Mesenchymal stem cell (in vitro differentiated cells and primary cell): ENCODE results near the gene MORF4L1.

Experiments
- DNase-seq: peaks from one replicate; pipeline ENCODE4 v3.0.0-alpha.2; 2013
- H2AFZ ChIP-seq: one replicate; pipeline ENCODE4 v1.6.1; 2013; ENCODE audit warnings: low read depth, mild to moderate bottlenecking, control low read depth, inconsistent platforms, low read length, moderate library complexity
- H2AK5ac ChIP-seq: 2 replicates; pipeline ENCODE4 v1.6.1; 2013; ENCODE audit warnings: low read length, moderate library complexity, mild to moderate bottlenecking, inconsistent platforms; ENCODE audit not compliant: severe bottlenecking
- H2BK120ac ChIP-seq: one replicate; pipeline ENCODE4 v1.6.1; 2013; ENCODE audit warnings: low read depth, mild to moderate bottlenecking, inconsistent platforms, low read length, moderate library complexity
- H2BK12ac ChIP-seq, 2 experiments: one replicate each; pipeline ENCODE4 v1.6.1; 2013; ENCODE audit warnings: inconsistent platforms in 2 of 2, low read length in 2 of 2, mild to moderate bottlenecking in 2 of 2, moderate library complexity in 2 of 2, control low read depth in 1 of 2
- H2BK15ac ChIP-seq: one replicate; pipeline ENCODE4 v1.6.1; 2013; ENCODE audit warnings: mild to moderate bottlenecking, low read depth, inconsistent platforms; ENCODE audit not compliant: poor library complexity, severe bottlenecking
- H2BK5ac ChIP-seq: 2 replicates; pipeline ENCODE4 v1.6.1; 2013; ENCODE audit warnings: low read depth, mild to moderate bottlenecking, low read length, control low read depth, inconsistent platforms; ENCODE audit not compliant: poor library complexity, severe bottlenecking
- H3K14ac ChIP-seq, 2 experiments: one replicate each; pipeline ENCODE4 v1.6.1; 2013; ENCODE audit warnings: inconsistent platforms in 2 of 2, low read length in 2 of 2, control low read depth in 1 of 2, mild to moderate bottlenecking in 1 of 2, moderate library complexity in 1 of 2
- H3K18ac ChIP-seq, 2 experiments: one replicate each; pipeline ENCODE4 v1.6.1; 2013; ENCODE audit warnings: inconsistent platforms in 2 of 2, low read length in 2 of 2, control low read depth in 1 of 2, low read depth in 1 of 2, mild to moderate bottlenecking in 1 of 2
- H3K23ac ChIP-seq, 2 experiments: one replicate each; pipeline ENCODE4 v1.6.1; 2013; ENCODE audit warnings: inconsistent platforms in 2 of 2, low read length in 2 of 2, mild to moderate bottlenecking in 2 of 2, moderate library complexity in 2 of 2, control low read depth in 1 of 2
- H3K27ac ChIP-seq: 2 replicates; pipeline ENCODE4 v1.5.1; 2013; ENCODE audit warnings: mild to moderate bottlenecking, moderate library complexity, low read length, control low read depth, inconsistent platforms; ENCODE audit not compliant: poor library complexity, severe bottlenecking
- H3K27me3 ChIP-seq, 2 experiments: 2 replicates each; pipeline versions ENCODE4 v1.6.1 to v1.7.0; 2013; ENCODE audit warnings: low read length in 2 of 2, mild to moderate bottlenecking in 2 of 2, moderate library complexity in 2 of 2, control low read depth in 1 of 2, inconsistent platforms in 1 of 2; ENCODE audit not compliant: control insufficient read depth in 1 of 2, insufficient read depth in 1 of 2
- H3K36me3 ChIP-seq, 2 experiments: 2 replicates each; pipeline versions ENCODE4 v1.6.1 to v1.7.0; 2013; ENCODE audit warnings: low read length in 2 of 2, control low read depth in 1 of 2, inconsistent platforms in 1 of 2, low read depth in 1 of 2, mild to moderate bottlenecking in 1 of 2; ENCODE audit not compliant: insufficient read depth in 2 of 2, control insufficient read depth in 1 of 2
- H3K4ac ChIP-seq, 2 experiments: one replicate each; pipeline ENCODE4 v1.6.1; 2013; ENCODE audit warnings: inconsistent platforms in 2 of 2, low read length in 2 of 2, mild to moderate bottlenecking in 2 of 2, moderate library complexity in 2 of 2, control low read depth in 1 of 2, low read depth in 1 of 2
- H3K4me1 ChIP-seq: 2 replicates; pipeline ENCODE4 v1.6.1; 2013; ENCODE audit warnings: low read depth, low read length, control low read depth; ENCODE audit not compliant: control insufficient read depth, insufficient read depth
- H3K4me2 ChIP-seq: 2 replicates; pipeline ENCODE4 v1.6.1; 2013; ENCODE audit warnings: low read length, mild to moderate bottlenecking, inconsistent platforms; ENCODE audit not compliant: poor library complexity, severe bottlenecking
- H3K4me3 ChIP-seq, 2 experiments: 2 replicates each; pipeline versions ENCODE4 v1.5.1 to v1.7.0; 2013; ENCODE audit warnings: low read length in 2 of 2, mild to moderate bottlenecking in 2 of 2, control low read depth in 1 of 2, low read depth in 1 of 2; ENCODE audit not compliant: insufficient read depth in 1 of 2
- H3K79me1 ChIP-seq: replicated peaks from 2 replicates; pipeline ENCODE4 v1.6.1; 2013; ENCODE audit warnings: mild to moderate bottlenecking, control low read depth, low read length, inconsistent platforms; ENCODE audit not compliant: poor library complexity, severe bottlenecking
- H3K9ac ChIP-seq: 2 replicates; pipeline ENCODE4 v1.7.0; 2013; ENCODE audit warnings: mild to moderate bottlenecking, low read length, moderate library complexity
- H3K9me3 ChIP-seq: 2 replicates; pipeline ENCODE4 v1.7.0; 2013; ENCODE audit warnings: mild to moderate bottlenecking, low read length; ENCODE audit not compliant: control insufficient read depth
- H4K8ac ChIP-seq: one replicate; pipeline ENCODE4 v1.6.1; 2013; ENCODE audit warnings: inconsistent platforms, mild to moderate bottlenecking, low read length, moderate library complexity
- H4K91ac ChIP-seq: one replicate; pipeline ENCODE4 v1.6.1; 2013; ENCODE audit warnings: mild to moderate bottlenecking, low read length, inconsistent platforms
- WGBS: methylation state at CpG from one replicate; pipeline ENCODE4 v1.1.7; 2013; ENCODE audit warnings: mixed read lengths; 5-methylcytosine and 5-hydroxymethylcytosine counted together

The MORF4L1 gene

GRCh38 chr15:78922527-78922926 lies 49.8 kb downstream of the MORF4L1 start:
- Histone ChIP-seq H3K9ac (no peak overlapping the region), H3K14ac (no peak overlapping the region), H3K18ac (no peak overlapping the region), H2AFZ (no peak overlapping the region), H3K4ac (no peak overlapping the region), H4K8ac (no peak overlapping the region), H2BK120ac (no peak overlapping the region), H2BK12ac (no peak overlapping the region), H4K91ac (no peak overlapping the region), H3K23ac (no peak overlapping the region), H3K4me2 (no peak overlapping the region), H3K9me3 (no peaks in the 10 kb centered on the region), H3K4me1 (peaks cover 3% of the 10 kb centered on the region), H2BK15ac (no peak overlapping the region), H3K27ac (no peak overlapping the region), H2BK5ac (no peak overlapping the region), H3K79me1 (peaks cover 16% of the 10 kb centered on the region), H2AK5ac (no peak overlapping the region), H3K36me3 (peaks cover 76 to 79% of the 10 kb centered on the region in 2 experiments), H3K27me3 (no peaks in the 10 kb centered on the region), H3K4me3 (no peak overlapping the region)
- 94% methylated on average over 7 of the region's 7 CpGs for WGBS
- DNase-seq, result no peak

- Histone ChIP-seq H3K27ac (no peak overlapping the region), H2BK5ac (no peak overlapping the region), H3K36me3 (peaks cover 76 to 80% of the 10 kb centered on the region in 2 experiments), H2AK5ac (no peak overlapping the region), H4K8ac (no peak overlapping the region), H3K14ac (no peak overlapping the region), H2BK15ac (no peak overlapping the region), H3K4me1 (peaks cover 3% of the 10 kb centered on the region), H3K4me3 (no peak overlapping the region), H3K9me3 (no peaks in the 10 kb centered on the region), H2BK120ac (no peak overlapping the region), H3K27me3 (no peaks in the 10 kb centered on the region), H3K4ac (no peak overlapping the region), H3K4me2 (no peak overlapping the region), H2BK12ac (no peak overlapping the region), H4K91ac (no peak overlapping the region), H3K79me1 (peaks cover 16% of the 10 kb centered on the region), H3K23ac (no peak overlapping the region), H2AFZ (no peak overlapping the region), H3K9ac (no peak overlapping the region), H3K18ac (no peak overlapping the region)
- 94% methylated on average over 6 of the region's 7 CpGs for WGBS
- no peak for DNase-seq
These were observed 50.3 kb downstream of the MORF4L1 start for GRCh38 chr15:78923015-78923414.

GRCh38 chr15:78923480-78924360 lies 51.0 kb downstream of the MORF4L1 start:
- Histone ChIP-seq H2BK5ac (no peak overlapping the region), H2BK12ac (no peak overlapping the region), H2AK5ac (no peak overlapping the region), H3K27me3 (no peaks in the 10 kb centered on the region), H2BK120ac (no peak overlapping the region), H3K9ac (no peak overlapping the region), H4K8ac (no peak overlapping the region), H3K36me3 (peaks cover 73 to 75% of the 10 kb centered on the region in 2 experiments), H3K79me1 (peaks cover 13% of the 10 kb centered on the region), H2BK15ac (no peak overlapping the region), H3K4ac (no peak overlapping the region), H3K4me1 (peaks cover 3% of the 10 kb centered on the region), H3K27ac (no peak overlapping the region), H2AFZ (no peak overlapping the region), H3K4me3 (no peak overlapping the region), H4K91ac (no peak overlapping the region), H3K23ac (no peak overlapping the region), H3K9me3 (no peaks in the 10 kb centered on the region), H3K14ac (no peak overlapping the region), H3K4me2 (no peak overlapping the region), H3K18ac (no peak overlapping the region)
- WGBS, result 99% methylated on average over 17 of the region's 18 CpGs
- DNase-seq, result no peak

GRCh38 chr15:78925076-78925624 lies 52.5 kb downstream of the MORF4L1 start:
- H3K4me1 ChIP-seq, result peaks cover 3% of the 10 kb centered on the region
- no peaks in the 10 kb centered on the region for H3K27me3 ChIP-seq
- H3K4me2 ChIP-seq, result no peak overlapping the region
- H4K8ac ChIP-seq, result no peak overlapping the region
- no peak for DNase-seq
- no peak overlapping the region for H3K27ac ChIP-seq
- peaks cover 61 to 66% of the 10 kb centered on the region in 2 experiments for H3K36me3 ChIP-seq
- no peak overlapping the region for H2BK12ac ChIP-seq
- no peak overlapping the region for H3K4me3 ChIP-seq
- H4K91ac ChIP-seq, result no peak overlapping the region
- H3K9ac ChIP-seq, result no peak overlapping the region
- H2AFZ ChIP-seq, result no peak overlapping the region
- no peak overlapping the region for H3K18ac ChIP-seq
- H3K23ac ChIP-seq, result no peak overlapping the region
- peak overlapping the region in 1 of 2 experiments; percentile 41 for H3K14ac ChIP-seq
- 95% methylated on average over 9 of the region's 10 CpGs for WGBS
- H2BK120ac ChIP-seq, result no peak overlapping the region
- no peaks in the 10 kb centered on the region for H3K9me3 ChIP-seq
- peaks cover 11% of the 10 kb centered on the region for H3K79me1 ChIP-seq
- no peak overlapping the region for H3K4ac ChIP-seq
- H2BK15ac ChIP-seq, result no peak overlapping the region
- no peak overlapping the region for H2BK5ac ChIP-seq
- H2AK5ac ChIP-seq, result no peak overlapping the region
